Measurements from ENCODE around the gene AQP2.

AQP2 gene

GRCh38 chr12:49950273-49951251, at the start of gene AQP2:
Gene AQP2 (plus strand): TSS chr12:49950737. CDS start chr12:49950831, 94 bp downstream.
- no peak for DNase-seq

GRCh38 chr12:49901026-49901425, 49.5 kb upstream of the AQP2 start:
- DNase-seq: no peak

- no peak for DNase-seq
Observed at GRCh38 chr12:49901986-49902385, 48.6 kb upstream of the AQP2 start.

DNA sequence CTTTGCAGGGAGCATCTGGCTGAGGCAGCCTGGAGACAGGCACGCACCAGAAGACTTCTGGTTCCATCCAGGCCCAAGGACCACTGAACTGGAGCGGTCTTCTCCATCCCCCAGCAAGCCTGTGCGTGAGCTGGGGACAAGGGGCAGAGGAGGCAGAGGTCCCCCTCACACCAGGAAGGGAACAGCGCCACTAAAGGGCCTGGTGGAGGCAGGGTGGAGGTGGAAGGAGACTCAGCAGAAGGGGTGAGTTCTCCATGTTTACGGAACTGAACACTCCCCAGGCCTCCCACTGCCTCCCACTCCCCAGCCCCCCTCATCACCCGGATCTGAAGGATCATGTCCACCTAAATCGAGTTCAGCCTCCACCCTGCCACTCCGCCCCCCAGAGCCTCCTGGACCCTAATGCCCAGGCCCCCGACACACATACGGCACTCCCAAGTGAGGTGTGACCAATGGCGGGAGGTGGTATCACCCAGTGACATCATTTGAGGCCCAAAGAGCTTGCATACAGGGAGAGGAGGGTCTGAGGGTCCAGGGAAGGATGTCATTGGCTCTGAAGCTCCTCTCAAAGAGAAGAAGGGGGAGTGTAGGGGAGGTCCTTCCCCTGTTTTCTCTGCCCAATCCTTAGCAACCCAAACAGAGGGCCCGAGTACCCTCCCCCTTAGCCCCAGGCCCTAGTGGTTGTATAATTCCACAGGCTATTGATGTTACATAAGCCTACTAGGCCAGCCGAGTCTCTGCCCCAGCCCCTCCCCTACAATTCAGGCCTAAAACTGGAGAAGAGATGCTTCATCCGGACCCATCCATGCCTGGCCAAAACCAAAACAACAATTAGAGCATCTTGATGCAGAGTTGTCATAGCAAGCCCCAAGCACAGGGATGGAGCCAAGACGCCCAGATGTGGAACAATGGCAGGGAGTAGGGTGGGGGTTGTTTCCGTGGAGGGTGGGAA, 47.9 kb upstream of the AQP2 start:
- no peak for DNase-seq

GRCh38 chr12:49903351-49903699, 47.2 kb upstream of the AQP2 start:
- DNase-seq: no peak

GRCh38 chr12:49903700-49904423, 46.7 kb upstream of the AQP2 start, which contains the start of gene FAIM2:
Gene FAIM2 (minus strand): TSS chr12:49903900. CDS start chr12:49903792, 108 bp downstream.
- peak; percentile 47 for DNase-seq

DNA sequence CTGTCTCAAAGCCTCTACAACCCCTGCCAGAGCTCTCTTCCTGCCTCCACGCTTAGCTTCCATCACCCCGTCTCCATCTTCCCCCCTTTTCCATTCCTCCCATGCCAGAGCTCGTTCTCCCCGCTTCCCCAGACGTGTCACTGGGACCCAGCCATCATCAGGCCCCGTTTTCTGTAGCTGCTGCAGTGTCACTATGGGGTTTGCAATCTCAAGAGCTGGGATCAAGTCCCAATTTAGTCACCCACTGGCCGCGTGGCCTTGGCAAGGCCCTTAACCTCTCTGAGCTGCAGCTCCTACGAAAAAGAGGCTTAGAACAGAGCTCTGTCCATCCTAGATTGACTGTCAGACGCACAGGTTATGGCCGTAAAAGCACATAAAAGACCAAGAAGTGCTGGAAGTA, 45.9 kb upstream of the AQP2 start:
- DNase-seq: no peak

DNA sequence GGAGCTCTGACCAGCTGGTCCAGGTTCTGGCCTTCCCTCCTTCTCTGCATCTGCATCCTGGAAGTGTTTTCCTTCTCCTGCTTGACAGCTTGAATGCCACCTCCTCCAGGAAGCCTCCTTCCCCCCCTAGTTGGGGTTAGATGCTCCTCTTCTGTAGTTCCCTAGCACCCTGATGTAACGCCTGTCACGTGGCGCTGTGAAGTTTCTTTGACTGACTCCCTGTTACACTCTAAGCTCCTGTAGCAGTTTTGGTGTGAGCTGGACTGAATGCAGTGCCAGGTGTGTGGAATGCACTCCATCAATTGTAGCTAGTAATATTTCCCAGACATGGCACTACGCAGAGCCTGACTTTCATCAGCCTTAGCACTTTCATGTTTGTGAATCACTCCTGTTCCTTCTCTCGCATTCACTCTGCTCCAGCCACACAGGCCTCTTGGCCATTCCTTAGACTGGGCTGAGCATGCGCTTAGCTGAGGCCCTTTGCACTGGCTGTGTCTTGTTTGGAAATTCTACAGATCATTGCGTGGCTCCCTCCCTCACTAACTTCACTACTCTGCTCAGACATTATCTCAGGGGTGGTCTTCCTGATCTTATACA, 44.7 kb upstream of the AQP2 start:
- DNase-seq: no peak

- no peak for DNase-seq
Observed at GRCh38 chr12:49907352-49907751, 43.2 kb upstream of the AQP2 start.

DNA sequence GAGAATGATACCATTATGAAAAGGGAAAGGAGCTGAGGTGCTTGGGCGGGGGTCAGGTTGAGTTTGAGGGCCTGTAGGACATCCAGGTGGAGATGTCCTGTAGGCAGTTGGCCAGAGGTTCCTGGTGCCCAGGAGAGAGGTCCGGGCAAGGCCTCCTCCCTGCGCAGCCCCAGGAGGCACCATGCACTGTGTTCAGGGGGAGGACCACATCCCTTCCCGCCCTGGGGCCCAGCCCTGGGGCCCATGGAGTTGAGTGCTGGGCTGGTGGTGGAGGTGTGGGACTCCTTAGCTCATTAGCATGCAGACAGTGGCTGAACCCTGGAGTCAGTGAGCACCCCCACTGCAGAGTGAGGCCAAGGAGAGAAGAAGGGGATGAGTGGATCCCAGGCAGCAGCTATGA, 41.2 kb upstream of the AQP2 start:
- DNase-seq: no peak

DNA sequence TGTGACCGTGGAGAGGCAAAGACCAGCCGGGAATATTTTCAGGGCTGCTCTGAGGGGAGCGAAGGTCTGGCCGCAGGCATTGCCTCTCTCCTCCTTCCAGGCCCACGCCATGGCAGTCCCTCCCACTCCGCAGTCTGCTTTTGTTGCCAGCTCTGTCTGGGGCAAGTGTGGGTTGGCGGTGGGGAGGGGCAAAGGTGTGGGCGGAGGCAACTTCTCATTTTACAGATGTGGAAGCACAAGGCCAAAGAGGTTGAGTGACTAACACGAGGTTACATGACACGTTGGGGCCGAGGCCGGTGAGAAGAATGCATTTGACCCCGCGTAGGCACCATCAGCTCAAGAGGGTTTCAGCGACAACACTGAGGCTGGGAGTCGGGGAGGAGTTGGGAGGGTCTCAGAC, 40.7 kb upstream of the AQP2 start:
- peak; percentile 55 for DNase-seq

DNA sequence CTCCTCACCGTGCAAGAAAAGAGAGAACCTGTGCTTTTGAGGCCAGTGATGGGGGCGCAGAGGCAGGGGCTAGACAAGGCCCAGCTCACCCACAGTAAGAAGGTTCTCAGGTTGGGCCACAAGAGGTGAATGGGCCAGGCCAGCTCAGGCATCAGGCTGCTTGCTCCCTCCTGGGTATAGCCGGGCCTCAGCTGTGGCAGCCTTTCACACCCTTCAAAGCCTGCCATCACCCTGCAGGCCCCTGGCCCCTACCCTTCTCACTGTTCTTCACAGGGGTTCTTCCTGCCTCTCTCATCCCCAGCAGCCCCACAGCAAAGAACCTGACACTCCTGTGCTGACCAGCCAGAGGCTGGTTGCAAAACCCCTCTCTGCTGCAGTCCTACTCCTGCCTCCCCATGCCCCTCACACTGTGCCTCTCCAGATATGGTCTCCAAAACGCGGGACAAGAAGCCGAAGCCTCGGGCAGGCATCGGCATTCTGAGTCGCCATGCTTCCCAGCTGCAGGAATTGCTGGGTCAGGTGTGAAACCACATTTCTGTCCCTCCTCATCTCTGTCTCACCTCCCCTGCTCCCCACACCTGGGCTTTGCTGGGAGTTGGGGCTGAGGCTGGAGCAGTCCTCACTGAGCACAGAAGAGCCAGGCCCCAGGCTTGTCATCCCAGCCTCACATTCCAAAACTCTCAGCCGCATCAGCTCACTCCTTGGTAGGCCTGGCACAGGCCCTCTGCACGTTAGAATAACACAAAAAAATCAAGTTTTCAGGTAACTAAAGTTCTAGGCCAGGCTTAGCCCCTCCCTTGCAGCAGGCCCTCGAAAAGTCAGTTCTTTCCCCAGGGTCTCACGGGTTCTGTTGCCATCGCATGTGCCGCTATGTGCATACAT, 40.0 kb upstream of the AQP2 start:
- DNase-seq: no peak

GRCh38 chr12:49911213-49911605, 39.3 kb upstream of the AQP2 start:
- no peak for DNase-seq

DNA sequence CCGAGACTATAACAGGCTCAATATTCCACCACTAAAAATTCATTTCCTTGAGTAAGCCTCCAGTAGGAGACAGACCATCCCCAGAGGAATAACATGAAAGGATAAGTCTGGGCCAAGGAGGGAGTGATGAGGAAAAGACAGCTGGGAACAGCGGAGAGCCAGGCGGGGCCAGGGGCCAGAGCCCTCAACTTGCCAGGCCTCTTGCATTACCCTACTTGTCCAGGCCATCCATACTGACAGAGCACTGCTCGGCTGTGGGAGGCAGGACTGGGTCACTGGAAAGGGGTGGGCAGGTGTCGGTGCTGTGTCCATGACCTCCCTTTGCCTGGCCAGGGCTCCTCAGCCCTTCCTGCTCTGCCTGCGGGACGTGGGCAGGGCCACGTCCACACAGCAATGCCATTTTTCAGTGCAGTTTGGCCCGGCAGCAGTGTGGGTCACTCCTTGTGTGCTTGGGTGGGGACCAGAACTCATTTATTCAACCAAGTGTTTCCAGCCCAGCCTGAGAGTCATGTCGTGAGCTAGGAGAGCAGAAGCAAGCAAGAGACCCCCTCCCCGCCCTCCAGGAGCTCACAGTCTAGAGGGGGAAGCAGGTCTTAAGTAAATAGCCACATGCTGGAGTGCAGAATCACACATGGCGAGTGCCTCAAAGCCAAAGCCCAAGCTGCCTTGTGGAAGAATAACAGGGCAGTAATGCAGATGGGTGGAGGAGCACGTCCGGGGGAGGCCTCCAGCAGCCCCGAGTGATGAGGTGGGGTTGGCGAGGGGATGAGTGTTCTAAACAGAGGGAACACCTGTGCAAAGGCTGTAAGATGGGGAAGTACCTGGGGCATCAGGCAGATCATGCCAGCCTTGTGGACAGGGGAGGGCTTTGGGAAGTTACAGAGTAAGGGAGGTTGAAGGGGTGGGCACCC, 37.9 kb upstream of the AQP2 start:
- no peak for DNase-seq

GRCh38 chr12:49916129-49916919, 34.2 kb upstream of the AQP2 start:
- no peak for DNase-seq

DNA sequence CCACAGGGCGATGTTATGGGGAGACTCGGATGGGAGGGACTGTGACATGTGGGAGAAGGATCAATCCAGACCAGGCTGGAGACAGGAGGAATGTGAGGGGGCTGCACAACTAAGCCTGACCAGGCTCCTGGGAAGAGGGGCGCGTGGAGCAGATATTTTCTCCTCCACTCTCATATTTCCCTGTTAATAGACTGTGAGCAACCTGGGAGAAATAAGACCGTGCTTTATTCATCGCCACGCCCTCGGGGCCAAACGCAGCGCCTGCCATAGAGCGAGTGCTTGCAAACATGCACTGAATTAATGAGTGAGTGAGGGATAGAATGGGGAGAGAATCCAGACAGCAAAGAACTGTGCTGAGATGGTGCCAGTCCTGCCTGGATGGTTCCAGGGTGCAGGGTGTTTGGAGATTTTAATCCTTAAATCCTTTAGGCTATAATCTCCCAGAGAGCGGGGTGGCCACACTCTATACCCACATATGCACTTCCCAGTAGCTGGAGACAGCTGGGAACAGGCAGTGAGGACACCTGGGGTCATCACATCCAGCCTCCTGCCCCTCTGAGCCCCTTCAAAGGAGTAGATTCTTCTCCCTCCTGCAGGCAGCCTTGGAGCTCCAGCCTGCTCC, 33.3 kb upstream of the AQP2 start:
- DNase-seq: no peak

DNA sequence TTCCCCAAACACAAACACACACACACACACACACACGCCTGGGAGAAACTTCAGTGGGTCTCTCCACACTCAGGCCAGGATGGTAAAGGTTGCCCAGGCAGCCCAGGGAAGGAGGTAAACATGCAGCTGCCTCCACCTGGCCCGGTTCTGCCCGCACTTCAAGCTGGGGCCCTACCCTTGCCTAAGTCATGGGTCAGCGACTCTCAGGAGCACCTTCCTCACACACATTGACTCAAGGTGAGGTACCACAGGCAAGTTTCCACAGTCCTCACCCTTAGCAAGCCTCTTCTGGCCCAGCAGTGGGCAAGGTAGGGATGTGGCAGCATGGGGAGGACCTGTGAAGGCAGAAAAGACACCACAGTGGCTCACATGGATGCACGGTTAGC, 32.8 kb upstream of the AQP2 start:
- peak; percentile 28 for DNase-seq

DNA sequence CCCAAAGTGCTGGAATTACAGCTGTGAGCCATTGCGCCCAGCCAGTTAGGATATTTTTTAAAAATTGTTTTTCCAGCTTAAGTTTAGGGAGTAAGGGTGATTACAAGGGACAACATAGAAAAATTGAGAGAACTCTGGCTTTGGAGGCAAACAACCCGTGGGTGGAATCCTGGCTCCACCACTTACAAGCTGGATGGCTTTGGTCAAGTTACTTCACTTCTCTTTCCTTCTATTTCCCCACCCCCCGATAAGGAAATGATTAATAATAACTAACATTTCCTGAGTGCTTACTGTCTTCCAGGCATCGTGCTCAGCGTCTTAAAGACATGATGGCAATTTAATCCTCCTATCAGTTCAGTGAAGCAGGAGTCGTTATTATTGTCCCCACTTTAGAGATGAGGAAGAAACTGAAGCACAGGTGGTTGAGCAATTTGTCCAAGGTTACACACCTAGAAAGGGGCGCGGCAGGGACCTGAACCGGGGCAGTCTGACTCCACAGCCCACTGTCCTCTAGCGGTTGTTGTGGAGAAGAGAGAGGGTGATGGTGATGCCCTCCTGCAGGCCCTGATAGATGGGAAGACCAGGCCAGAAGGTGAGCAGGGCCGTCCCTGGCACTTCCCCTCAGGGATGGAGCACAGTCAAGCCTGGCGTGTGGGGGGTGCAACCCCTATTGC, 30.2 kb upstream of the AQP2 start:
- DNase-seq: no peak
